SIG-M5 (cell line): ENCODE results near the gene KCNH3.
A peak's percentile ranks its signal among the peaks of the same experiment; 100 is the strongest.
"Not testable (repeated sequence)": the region's sequence is repeated elsewhere in the genome, so short reads cannot be mapped to it uniquely, and the experiment has no call there.

Source experiments
- DNase-seq: peaks from one replicate; lab custom pipeline; 2025; lab: John Stamatoyannopoulos, UW

The KCNH3 gene

GRCh38 chr12:49529414-49529813 lies 9.4 kb upstream of the KCNH3 start:
- DNase-seq = peak; percentile 41

GRCh38 chr12:49531745-49532144 lies 7.1 kb upstream of the KCNH3 start:
- DNase-seq = no peak

GRCh38 chr12:49533331-49533730 lies 5.5 kb upstream of the KCNH3 start:
- no peak for DNase-seq

GRCh38 chr12:49534122-49534521 lies 4.7 kb upstream of the KCNH3 start:
- DNase-seq = not testable (repeated sequence)

GRCh38 chr12:49534731-49535278 lies 4.0 kb upstream of the KCNH3 start:
- DNase-seq = no peak

- no peak for DNase-seq
Measured at GRCh38 chr12:49535921-49536525, 2.8 kb upstream of the KCNH3 start.

GRCh38 chr12:49536526-49537071 lies 2.2 kb upstream of the KCNH3 start:
- DNase-seq = no peak

- no peak for DNase-seq
Measured at GRCh38 chr12:49537231-49537751, 1.5 kb upstream of the KCNH3 start.

- no peak for DNase-seq
Measured at GRCh38 chr12:49537752-49538509, 899 bp upstream of the KCNH3 start.

- DNase-seq = no peak
Measured at GRCh38 chr12:49539406-49540228, 787 bp downstream of the KCNH3 start.

GRCh38 chr12:49540229-49541139 lies 1.7 kb downstream of the KCNH3 start:
- DNase-seq = no peak

- no peak for DNase-seq
Measured at GRCh38 chr12:49541140-49541861, 2.5 kb downstream of the KCNH3 start.

- DNase-seq = no peak
Measured at GRCh38 chr12:49541911-49542505, 3.2 kb downstream of the KCNH3 start.

- no peak for DNase-seq
Measured at GRCh38 chr12:49542592-49543160, 3.8 kb downstream of the KCNH3 start.

- DNase-seq = no peak
Measured at GRCh38 chr12:49543221-49543913, 4.5 kb downstream of the KCNH3 start.

- no peak for DNase-seq
Measured at GRCh38 chr12:49543914-49544815, 5.3 kb downstream of the KCNH3 start.

GRCh38 chr12:49545815-49546214 lies 7.0 kb downstream of the KCNH3 start:
- no peak for DNase-seq

- no peak for DNase-seq
Measured at GRCh38 chr12:49546481-49546880, 7.7 kb downstream of the KCNH3 start.
